NCI-H2227 treated with DMSO at 0.1 percent for 48 hours (cell line): Measurements from ENCODE around the gene ARHGAP11A.
"Not testable (repeated sequence)": the region's sequence is repeated elsewhere in the genome, so short reads cannot be mapped to it uniquely, and the experiment has no call there.

Source experiments
- DNase-seq: peaks from one replicate; lab custom pipeline; 2025; lab: John Stamatoyannopoulos, UW

Gene ARHGAP11A, protein sequence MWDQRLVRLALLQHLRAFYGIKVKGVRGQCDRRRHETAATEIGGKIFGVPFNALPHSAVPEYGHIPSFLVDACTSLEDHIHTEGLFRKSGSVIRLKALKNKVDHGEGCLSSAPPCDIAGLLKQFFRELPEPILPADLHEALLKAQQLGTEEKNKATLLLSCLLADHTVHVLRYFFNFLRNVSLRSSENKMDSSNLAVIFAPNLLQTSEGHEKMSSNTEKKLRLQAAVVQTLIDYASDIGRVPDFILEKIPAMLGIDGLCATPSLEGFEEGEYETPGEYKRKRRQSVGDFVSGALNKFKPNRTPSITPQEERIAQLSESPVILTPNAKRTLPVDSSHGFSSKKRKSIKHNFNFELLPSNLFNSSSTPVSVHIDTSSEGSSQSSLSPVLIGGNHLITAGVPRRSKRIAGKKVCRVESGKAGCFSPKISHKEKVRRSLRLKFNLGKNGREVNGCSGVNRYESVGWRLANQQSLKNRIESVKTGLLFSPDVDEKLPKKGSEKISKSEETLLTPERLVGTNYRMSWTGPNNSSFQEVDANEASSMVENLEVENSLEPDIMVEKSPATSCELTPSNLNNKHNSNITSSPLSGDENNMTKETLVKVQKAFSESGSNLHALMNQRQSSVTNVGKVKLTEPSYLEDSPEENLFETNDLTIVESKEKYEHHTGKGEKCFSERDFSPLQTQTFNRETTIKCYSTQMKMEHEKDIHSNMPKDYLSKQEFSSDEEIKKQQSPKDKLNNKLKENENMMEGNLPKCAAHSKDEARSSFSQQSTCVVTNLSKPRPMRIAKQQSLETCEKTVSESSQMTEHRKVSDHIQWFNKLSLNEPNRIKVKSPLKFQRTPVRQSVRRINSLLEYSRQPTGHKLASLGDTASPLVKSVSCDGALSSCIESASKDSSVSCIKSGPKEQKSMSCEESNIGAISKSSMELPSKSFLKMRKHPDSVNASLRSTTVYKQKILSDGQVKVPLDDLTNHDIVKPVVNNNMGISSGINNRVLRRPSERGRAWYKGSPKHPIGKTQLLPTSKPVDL

DNA sequence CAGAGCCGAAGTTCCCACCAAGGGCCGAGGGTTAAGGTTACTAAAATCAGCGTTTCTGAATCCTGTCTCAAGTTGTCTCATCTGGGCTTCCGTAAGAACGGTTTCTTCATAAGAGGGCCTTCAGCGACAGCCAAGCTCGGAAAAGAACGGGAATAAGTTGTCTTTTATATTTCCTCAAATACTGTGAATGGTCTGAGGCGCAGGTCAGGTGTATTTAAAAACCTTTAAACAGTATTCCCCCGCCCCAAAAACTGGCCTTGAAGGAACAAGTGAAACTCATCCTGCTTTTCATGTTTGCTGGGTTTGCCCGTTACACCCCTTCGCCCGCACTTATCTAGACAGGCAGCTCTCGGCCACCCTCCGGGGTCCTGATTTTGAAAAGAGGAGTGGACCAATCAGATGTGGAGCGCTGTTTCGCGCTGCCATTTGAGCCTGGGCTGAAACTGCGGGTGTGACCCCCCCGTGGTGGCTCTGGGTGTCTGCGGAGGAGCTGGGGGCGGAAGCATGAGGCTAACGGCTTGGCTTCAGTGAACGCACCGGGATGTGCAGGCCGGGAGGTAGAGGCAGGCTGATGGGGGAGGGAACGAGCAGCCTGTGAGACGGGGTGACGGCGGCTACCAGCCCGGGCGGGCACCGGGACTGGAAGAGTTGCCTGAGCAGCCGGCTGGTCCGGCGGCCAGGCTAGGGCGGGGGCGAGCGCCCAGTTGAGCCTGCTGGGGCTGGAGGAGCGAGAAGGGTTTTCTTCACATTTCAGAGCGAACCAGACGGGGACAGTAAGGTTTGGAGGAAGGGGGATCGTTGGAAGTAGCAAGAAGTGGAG is at the start of gene ARHGAP11A:
ARHGAP11A (plus strand) TSS at position 454 of the 820 bp plus-strand sequence. CDS start 708 bp downstream, outside the sequence.
- not testable (repeated sequence) for DNase-seq

DNA sequence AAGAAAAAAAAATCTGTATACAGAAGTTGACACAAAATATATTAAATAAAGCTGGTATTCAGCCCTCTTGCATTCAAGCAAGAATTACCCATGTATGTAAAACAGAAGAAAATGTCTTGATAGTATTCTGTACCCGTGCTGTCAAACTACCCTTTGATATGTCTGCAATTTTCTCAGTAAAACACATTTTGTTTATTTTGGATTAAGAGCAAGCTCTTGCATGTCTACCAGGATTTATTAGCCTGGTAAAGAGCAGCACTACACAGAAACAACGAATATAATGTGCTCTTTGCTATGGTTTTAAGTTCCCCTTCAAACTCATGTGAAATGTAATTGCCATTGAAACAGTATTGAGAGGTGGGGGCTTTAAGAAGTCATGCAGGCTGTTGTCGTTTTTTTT is 46.3 kb upstream of the ARHGAP11A start:
- not testable (repeated sequence) for DNase-seq

GRCh38 chr15:32578482-32578881 is 36.8 kb upstream of the ARHGAP11A start:
- not testable (repeated sequence) for DNase-seq

DNA sequence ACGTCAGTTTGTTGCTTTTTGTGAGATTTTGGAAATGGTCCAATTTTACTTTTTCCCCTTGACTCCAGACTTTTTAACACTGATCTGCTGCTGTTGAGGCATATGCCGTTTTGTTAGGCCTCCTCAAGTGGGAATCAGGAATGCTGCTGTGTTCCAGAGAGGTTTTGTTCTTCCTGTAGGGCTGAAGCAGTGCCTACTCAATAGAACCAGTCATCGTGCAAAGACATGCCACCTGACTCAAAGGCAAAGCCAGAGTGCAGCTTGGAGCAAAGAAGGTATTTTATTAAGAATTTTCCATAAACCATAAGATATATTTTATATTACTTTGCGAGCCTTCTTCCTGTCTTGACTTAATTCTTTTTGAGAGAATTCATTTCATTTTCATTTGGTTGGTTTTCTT is 29.5 kb upstream of the ARHGAP11A start:
- not testable (repeated sequence) for DNase-seq

DNA sequence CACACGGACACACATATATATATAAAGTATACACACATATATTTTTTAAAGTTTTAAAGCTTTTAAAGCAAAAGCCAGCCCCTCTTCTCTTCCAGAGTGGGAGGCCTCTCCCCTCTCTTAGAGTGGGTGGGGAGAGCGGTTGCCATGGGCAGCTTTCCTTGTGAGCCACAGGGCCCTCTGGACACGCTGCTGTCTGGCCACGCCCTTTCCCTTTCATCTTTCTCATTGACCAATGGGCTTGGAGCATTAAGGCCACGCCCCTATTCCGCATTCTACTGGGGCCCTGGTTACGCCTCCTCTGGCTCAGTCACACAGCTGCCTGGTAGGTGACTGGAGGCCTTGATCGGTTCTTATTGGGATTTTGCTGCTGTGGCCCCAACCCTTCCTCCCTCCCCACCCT is 22.2 kb upstream of the ARHGAP11A start, which contains the start of gene GOLGA8N:
GOLGA8N (plus strand) TSS at position 306 of the 400 bp plus-strand sequence.
- DNase-seq, result not testable (repeated sequence)

DNA sequence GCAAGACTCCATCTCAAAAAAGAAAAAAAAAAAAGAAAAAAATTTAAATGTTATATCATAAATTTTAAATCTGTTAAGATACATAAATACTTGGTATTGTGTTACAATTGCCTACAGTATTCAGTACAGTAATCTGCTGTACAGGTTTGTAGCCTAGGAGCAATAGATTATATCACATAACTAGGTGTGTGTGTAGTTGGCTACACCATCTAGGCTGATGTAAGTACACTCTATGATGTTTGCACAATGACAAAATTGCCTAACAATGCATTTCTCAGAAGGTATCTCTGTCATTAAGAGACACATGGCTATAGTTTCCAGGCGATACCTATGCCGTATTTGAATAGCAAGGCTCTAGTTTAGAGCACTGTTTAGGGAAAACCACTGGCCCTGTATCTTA is 5.8 kb upstream of the ARHGAP11A start:
- DNase-seq, result not testable (repeated sequence)

DNA sequence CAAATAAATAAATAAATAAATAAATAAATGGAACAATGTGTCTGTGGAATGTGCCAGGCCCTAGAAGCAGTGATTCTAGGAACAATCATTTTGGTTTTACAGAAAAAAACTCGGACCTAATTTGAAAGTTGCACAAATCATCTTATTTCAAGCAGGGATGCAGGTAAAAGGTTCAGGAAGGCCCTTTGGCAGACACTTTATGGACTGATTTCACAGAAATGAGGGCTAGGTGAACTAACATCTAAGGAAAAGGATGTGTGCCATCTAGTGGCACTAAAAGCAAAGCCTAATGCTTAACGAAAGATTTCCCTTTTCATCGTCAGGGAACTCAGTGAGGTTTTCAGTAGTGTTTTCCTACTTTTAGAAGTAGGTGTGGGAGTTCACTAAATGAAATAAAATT is 4.6 kb upstream of the ARHGAP11A start:
- not testable (repeated sequence) for DNase-seq

DNA sequence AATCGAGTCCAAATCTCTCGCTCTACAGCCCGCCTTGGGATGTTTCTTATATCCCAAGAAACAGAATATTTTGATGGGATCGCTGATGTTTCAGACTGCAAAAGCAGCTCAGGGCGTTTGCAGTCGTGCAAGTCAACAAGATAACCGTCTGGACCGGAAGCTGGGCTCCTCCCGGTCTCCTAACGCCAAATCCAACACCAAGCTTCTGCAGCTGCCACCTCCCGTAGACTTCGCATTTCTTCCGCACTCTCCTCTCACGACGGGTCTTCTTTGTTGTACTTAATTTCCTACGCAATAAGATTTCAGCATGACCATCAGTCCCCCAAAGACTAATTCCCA is 623 bp upstream of the ARHGAP11A start:
- DNase-seq, result not testable (repeated sequence)

GRCh38 chr15:32615871-32616426 is 645 bp downstream of the ARHGAP11A start:
- not testable (repeated sequence) for DNase-seq

- DNase-seq, result no peak
Measured at GRCh38 chr15:32636410-32636809, 21.1 kb downstream of the ARHGAP11A start.

GRCh38 chr15:32636908-32637567 is 21.7 kb downstream of the ARHGAP11A start:
- DNase-seq, result no peak

DNA sequence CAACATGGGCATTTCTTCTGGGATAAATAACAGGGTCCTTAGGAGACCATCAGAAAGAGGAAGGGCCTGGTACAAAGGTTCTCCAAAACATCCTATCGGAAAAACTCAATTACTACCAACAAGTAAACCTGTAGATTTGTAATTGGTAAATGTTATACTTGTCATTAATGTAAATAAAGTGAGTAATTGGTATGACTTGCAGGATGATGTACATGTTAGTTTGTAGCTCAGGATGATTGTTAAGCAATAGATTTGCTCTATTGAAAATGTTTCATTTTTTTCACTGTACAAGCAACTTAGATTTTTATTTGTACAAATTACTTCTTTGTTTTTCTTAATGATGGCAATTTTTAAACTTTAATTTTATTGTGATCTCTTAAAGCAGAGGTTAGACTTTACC is 22.4 kb downstream of the ARHGAP11A start:
- no peak for DNase-seq

- peak; percentile 77 for DNase-seq
Measured at GRCh38 chr15:32641517-32642059, 26.3 kb downstream of the ARHGAP11A start, which contains the start of gene SCG5. Gene SCG5 (plus strand): TSS chr15:32641710. CDS start chr15:32643593, 1,883 bp downstream.

DNA sequence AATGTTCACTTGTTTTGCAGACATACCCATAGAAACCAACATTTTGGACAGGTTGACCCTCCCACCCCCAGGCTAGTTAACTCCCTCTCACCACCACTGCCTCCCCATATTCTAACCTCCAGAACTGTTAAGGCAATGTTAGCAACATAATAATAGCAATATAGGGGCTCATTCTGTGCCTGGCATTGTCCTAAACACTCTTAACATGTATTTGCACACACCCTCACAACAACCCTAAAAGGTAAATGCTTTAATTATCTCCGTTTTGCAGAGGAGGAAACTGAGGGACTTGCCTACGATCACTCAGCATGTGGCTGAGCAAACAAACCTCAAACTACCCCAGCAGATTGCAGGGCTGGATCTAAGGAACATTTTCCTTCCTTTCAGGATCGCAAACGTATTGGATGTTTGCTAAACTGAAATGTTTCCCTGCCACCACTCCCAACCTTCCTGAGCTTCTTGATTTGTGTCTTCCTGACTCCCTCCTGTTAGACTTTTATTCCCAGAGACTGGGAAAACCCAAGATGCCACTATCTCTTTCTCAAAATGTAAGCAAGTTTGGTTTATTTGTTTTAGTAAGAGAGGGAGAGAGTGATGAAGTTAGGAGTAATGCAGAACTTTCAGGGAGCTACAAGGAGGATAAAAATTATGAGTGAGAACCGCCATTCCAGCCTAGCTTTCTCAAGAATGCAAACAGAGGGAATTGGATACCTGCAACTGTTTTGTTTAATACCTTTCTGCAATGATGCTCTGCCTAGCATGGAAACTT is 27.5 kb downstream of the ARHGAP11A start:
- DNase-seq, result peak; percentile 36

GRCh38 chr15:32643907-32644445 is 28.7 kb downstream of the ARHGAP11A start:
- DNase-seq, result no peak

GRCh38 chr15:32646291-32646690 is 31.0 kb downstream of the ARHGAP11A start:
- peak; percentile 78 for DNase-seq

DNA sequence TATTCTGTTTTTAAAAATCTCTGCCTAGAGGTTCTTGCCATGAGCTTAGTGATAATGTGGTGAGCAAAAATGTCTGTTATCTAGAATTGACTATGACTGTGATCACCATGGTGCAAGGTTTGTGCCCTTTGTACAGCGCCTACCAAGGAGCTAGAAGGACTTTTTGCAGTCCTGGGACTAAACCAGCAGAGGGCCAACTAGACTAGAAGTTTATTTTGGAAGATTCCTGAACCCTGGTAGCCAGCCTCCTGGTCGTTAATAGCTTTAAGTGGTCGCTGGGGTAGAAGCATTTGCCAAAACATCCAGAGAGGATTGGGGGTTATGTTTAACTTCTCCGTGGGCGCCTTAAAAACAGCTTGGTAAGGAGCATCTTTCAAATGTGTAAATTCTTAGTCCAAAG is 34.0 kb downstream of the ARHGAP11A start:
- DNase-seq, result no peak

DNA sequence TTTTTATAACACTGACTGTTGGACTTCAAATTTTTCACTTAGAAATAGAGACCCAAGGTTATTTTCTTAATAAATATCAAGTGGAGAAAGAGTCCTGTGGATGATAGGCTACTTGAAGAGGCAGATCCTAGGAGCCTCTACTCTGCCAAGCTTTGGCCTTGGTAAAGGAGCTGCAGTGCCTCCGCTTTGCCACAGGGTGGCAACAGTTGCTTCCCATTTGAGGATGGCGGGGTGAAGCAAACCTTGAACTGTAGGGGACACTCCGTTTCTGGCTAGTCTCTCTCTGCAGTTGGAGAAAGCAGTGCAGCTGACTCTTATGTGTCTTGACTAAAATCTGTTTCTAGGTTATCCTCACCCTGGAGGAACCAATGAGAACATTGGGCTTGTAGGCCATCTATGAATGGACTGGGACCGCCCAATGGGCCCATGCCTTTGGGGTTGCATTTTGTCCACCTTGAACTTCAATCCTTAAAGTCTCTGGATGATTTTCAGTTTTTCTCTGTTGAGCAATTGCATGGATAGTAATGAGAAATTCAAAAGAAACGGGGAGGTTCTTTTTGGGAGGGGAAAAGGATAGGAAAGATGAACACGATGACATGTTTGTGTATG is 36.0 kb downstream of the ARHGAP11A start:
- DNase-seq, result no peak

GRCh38 chr15:32652178-32652577 is 36.9 kb downstream of the ARHGAP11A start:
- DNase-seq, result no peak
